Measurements from ENCODE around the gene ZNF416.

ZNF416 gene

GRCh38 chr19:57558525-57558924 is 20.2 kb downstream of the ZNF416 start:
- DNase-seq, result peak; percentile 6

GRCh38 chr19:57557659-57558058 is 21.1 kb downstream of the ZNF416 start:
- DNase-seq, result no peak

- DNase-seq, result no peak
Observed at GRCh38 chr19:57552432-57552831, 26.3 kb downstream of the ZNF416 start.

DNA sequence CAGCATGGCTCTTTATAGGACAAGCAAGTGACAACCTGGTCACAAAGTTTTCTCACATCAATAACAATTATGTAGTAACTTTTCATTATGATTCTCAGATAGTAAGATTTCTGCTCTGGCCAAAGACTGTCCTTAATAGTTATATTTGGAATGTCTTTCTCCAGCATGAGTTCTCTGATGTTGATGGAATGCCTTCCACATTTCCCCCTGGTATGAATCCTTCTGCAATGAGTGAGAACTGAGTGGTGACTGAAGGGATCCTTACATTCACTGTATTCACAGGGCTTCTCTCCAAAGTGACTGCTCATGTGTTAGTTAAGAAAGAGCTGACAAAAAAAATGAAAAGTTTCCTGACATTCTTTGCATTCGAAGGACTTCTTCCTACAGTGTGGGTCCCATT is 32.2 kb downstream of the ZNF416 start:
- no peak for DNase-seq

- no peak for DNase-seq
Observed at GRCh38 chr19:57537953-57538547, 40.7 kb downstream of the ZNF416 start.

GRCh38 chr19:57527136-57527881 is 51.4 kb downstream of the ZNF416 start, which contains the start of gene ZNF549:
Gene ZNF549 (plus strand): TSS chr19:57527356. CDS start chr19:57527574, 218 bp downstream.
- peak; percentile 95 for DNase-seq
